GOT3 (cell line): Measurements from ENCODE around the gene GNAO1.

ENCODE experiments used
- DNase-seq: peaks from one replicate; lab custom pipeline; 2025; ENCODE audit warnings: mixed read lengths; lab: John Stamatoyannopoulos, UW

The GNAO1 gene

DNA sequence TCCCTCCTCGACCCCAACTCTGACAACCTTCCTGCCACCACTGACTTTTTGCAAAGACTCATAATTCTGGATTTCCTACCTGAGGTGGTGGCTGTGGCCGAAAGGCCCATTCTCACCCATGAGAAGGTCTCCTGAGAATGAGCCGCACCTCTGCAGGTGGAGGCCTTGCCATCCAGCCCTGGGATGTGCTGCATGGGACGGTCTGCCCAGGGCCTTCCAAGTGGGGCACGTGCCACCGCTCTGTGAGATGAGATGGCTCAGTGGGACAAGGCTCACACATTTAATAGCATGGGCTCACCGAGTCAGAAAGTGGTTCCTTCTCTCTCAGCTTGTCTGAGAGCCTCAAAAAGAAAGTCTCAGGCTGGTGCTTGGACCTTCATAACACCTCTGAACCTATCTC is 121.3 kb downstream of the GNAO1 start:
- DNase-seq, result no peak

DNA sequence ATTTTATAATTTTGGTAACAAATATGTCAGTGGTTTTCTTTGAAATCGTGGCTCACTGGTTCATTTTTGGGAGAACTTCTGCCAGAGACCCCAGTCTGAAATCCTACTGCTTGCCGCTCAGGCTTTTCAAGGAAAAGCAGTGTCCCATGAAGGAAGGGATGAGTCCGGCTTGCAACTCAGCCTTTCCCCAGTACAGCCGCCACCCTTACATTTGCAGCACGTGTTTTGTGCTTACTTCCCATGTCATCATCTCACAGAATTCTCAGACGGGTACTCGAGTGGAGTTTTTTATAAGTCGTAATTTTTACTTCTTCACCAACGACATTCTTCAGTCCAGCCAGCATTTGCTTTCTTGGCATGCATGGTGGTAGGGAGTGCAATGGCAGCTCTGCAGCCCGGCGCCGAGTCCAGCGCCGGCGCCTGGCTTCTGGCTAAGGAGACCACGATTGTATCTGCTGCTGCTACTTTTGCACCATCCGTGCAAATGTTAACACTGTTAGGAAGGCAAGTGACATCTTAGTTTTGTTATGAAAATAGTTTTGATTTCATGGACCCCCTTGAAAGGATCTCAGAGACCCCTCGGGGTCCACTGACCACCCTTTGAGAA is 123.1 kb downstream of the GNAO1 start:
- no peak for DNase-seq

- no peak for DNase-seq
Measured at GRCh38 chr16:56315955-56316354, 124.7 kb downstream of the GNAO1 start.

- DNase-seq, result no peak
Measured at GRCh38 chr16:56316545-56316944, 125.3 kb downstream of the GNAO1 start.

GRCh38 chr16:56317998-56318826 is 126.9 kb downstream of the GNAO1 start:
- peak; percentile 46 for DNase-seq

GRCh38 chr16:56318827-56319140 is 127.5 kb downstream of the GNAO1 start:
- DNase-seq, result no peak

GRCh38 chr16:56319376-56319775 is 128.1 kb downstream of the GNAO1 start:
- no peak for DNase-seq

DNA sequence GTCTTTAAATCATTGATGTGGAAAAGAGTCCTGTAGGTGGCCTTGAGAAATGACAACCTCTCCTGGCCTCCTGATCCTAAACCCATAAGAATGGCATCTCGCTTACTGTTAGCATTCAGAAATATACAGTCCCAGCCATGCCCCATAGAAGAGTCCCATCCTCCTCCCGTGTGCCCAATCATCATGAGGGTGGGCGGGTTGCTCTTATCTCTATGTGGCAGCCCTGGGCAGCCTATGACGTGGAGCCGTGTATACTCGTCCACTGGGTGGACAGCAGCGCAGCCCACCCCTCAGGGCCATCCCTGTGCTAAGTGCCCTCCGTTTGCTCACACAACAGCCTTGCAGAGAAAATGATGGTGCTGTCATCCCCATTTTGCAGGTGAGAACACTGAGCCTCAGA is 128.8 kb downstream of the GNAO1 start:
- no peak for DNase-seq

DNA sequence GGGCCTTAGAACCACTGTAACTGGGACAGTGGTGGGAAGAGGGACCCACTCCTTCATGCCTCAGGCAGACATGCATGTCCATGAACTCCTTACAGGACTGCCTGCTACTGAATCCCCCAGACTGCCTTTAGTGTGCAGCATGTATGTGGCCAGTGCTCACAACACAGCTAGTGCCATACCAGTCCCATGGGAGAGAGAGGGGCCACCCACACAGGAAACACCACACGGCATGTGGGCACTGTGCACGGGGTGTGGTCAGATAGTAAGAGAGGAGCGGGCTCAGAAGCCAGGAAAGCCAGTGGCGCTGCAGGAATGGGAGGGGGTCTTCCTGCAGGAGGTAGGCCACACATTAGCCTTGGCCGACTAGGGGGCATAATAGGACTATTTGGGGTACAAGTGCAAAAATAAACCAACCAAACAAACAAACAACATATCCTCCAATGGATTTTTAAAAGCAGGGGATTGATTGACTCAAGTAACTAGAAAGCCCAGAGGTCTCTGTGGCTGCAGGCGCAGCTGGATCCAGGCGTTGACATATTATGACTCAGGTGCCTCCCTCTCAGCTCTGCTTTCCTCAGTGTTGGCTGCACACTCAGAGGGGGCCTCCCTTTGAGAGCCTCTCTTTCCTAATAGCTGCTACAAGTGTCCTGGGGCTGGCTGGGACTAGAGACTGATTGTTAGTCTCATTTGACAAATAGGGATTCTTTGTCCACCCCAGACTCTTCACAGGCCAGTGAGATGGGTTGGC is 129.7 kb downstream of the GNAO1 start:
- DNase-seq, result no peak

GRCh38 chr16:56321571-56321970 is 130.3 kb downstream of the GNAO1 start:
- no peak for DNase-seq

DNA sequence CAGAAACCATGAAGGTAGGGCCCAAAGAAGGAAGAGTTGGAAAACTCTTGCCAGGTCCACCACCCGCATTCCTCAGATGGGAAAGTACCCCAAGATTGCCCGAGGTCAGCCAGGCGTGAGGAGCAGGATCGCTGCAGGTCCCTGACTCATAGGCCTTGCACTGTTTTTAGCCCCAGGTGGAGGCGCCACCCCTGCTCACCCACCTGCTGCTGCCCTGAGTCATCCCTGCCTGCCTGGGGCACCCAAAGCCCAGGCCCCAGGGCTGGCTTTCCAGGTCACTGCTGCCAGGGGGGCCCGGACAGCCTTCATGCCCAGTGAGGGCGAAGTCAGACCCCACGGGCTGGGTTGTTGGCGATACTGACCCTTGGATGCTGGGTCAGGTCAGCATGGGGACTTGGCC is 133.1 kb downstream of the GNAO1 start:
- DNase-seq, result no peak

- DNase-seq, result no peak
Measured at GRCh38 chr16:56325956-56326355, 134.7 kb downstream of the GNAO1 start.

- no peak for DNase-seq
Measured at GRCh38 chr16:56327071-56327928, 136.0 kb downstream of the GNAO1 start.

- no peak for DNase-seq
Measured at GRCh38 chr16:56327929-56328258, 136.6 kb downstream of the GNAO1 start.

- DNase-seq, result no peak
Measured at GRCh38 chr16:56328276-56329022, 137.2 kb downstream of the GNAO1 start.

GRCh38 chr16:56329887-56330286 is 138.6 kb downstream of the GNAO1 start:
- no peak for DNase-seq

DNA sequence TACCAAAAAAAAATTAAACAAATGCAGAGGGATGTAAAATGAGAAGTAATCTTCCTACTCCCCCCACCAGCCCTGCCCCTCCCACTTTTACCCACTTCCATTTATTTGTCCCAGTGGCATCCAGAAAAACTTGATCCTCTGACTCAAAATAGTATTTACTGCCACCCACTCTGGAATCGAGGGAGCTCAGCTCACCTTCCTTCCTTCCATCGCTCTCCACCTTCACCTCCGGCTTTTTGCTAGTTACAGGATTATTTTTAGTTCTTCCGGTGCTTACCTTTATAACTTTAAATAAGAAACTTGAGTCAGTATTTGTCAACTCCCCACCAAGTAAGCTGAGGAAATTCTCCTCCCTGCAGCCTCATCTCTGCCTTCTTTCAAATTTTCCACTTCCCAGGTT is 139.2 kb downstream of the GNAO1 start:
- no peak for DNase-seq

- no peak for DNase-seq
Measured at GRCh38 chr16:56331399-56331798, 140.1 kb downstream of the GNAO1 start.

GRCh38 chr16:56331915-56332314 is 140.6 kb downstream of the GNAO1 start:
- DNase-seq, result no peak

DNA sequence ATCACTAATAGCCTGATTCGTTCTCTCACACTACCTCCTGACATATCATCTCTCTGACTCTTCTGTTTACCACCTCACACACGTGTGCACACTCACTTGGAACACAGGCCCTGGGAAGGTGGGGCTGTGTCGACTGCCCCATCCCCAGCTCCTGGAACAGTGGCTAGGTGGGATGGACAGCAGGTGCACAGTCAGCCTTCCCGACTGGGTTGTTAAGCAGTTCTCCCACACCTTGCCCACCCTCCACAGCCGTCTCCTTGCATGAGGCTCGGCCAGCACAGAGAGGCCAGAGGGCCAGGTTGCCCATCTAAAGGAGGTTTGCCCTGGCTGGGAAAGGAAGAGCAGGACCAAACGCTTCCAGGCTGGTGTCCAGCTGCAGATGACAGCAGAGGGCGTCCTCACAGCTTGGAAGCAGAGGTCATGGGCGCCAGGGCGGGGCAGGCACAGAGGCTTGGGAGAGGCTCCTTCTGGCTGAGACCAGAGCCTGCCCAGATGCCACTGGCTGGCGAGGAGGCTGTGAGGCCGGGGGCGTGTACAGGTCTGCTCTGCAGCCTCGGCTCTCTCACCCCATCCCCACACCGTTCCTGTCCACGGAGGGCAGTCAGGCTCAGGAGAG is 141.3 kb downstream of the GNAO1 start:
- no peak for DNase-seq

DNA sequence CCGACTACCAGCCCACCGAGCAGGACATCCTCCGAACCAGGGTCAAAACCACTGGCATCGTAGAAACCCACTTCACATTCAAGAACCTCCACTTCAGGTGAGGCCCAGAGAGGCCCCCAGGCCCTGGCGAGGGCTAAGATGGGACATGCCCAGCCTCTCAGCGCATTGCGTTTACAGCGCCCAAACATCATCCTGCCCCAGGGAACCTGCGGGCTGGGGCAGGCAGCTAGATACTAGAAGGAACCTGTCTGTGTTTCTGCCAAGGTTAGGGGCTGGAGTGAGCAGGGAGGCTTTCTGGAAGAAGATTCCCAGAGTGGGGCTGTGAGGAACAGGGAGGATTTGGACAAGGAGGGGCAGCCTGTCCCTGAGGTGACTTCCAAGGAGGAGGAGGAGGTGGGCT is 143.5 kb downstream of the GNAO1 start:
- no peak for DNase-seq
